ENCODE results near the gene NDUFS7.

Gene NDUFS7

DNA sequence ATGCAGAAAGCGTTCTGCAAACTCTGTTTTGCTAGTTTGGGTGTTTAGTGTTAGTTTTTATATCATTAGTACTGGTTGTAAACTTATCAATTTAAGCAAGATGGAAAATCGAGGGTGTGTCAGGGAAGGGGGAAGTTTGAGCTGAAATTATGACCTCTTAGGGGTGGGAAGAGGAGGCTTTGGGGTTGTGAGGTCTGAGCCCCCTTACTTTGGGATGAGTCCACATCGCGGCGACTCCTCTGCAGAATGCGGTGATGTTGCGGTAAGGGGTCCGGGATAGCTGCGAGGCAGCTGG, 743 bp upstream of the NDUFS7 start:
- no peak overlapping the region for H3K4me3 ChIP-seq (IDR thresholded peaks at IDR 0.05; ENCODE audit: insufficient read depth, low read depth, low read length)
- H2AFZ ChIP-seq (ENCODE audit: low read depth): no peak overlapping the region
- no peaks in the 10 kb centered on the region for H4K20me1 ChIP-seq (ENCODE audit: insufficient read depth)
- peaks cover 15% of the 10 kb centered on the region for H3K79me2 ChIP-seq (ENCODE audit: insufficient read depth, low read depth)
- H3K27ac ChIP-seq: no peak overlapping the region
- H3K9ac ChIP-seq: no peak overlapping the region
- TF ChIP-seq, protein P1, sequence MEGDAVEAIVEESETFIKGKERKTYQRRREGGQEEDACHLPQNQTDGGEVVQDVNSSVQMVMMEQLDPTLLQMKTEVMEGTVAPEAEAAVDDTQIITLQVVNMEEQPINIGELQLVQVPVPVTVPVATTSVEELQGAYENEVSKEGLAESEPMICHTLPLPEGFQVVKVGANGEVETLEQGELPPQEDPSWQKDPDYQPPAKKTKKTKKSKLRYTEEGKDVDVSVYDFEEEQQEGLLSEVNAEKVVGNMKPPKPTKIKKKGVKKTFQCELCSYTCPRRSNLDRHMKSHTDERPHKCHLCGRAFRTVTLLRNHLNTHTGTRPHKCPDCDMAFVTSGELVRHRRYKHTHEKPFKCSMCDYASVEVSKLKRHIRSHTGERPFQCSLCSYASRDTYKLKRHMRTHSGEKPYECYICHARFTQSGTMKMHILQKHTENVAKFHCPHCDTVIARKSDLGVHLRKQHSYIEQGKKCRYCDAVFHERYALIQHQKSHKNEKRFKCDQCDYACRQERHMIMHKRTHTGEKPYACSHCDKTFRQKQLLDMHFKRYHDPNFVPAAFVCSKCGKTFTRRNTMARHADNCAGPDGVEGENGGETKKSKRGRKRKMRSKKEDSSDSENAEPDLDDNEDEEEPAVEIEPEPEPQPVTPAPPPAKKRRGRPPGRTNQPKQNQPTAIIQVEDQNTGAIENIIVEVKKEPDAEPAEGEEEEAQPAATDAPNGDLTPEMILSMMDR (conservative IDR thresholded peaks at IDR 0.05; ENCODE audit: low read depth, low read length): no peak
- H3K36me3 ChIP-seq (ENCODE audit: insufficient read depth): no peaks in the 10 kb centered on the region
- no peaks in the 10 kb centered on the region; the same call in 1 of the 2 replicates for H3K27me3 ChIP-seq (ENCODE audit: insufficient read depth, low read depth)
- H3K4me1 ChIP-seq (ENCODE audit: low read depth, poor library complexity, severe bottlenecking): peaks cover 14% of the 10 kb centered on the region
- no peak overlapping the region for H3K4me2 ChIP-seq

DNA sequence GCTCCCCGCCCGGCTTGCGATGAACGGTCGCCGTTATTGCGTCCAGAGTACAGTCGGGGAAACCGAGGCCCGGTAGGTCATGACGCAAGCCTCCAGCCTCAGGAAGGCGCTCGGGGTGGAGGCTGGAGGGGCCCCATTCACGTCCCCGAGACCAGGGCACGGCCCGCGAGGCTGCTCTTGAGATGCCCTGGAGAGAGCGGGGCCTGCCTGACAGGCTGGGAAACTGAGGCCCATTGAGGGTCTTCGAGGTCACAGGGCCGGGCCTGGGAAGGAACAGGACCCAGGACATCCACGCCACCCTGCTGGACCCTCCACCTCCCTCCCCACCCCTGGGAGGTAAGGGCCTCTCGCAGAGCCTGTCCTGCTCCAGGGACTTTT, 367 bp downstream of the NDUFS7 start:
- H3K9ac ChIP-seq: peak overlapping the region; percentile 67
- peaks cover 15% of the 10 kb centered on the region for H3K79me2 ChIP-seq (ENCODE audit: insufficient read depth, low read depth)
- TF ChIP-seq, protein P1 (conservative IDR thresholded peaks at IDR 0.05; ENCODE audit: low read depth, low read length): no peak
- peak overlapping the region; percentile 96 for H3K4me2 ChIP-seq
- H3K27ac ChIP-seq: peak overlapping the region; percentile 65
- no peaks in the 10 kb centered on the region for H3K36me3 ChIP-seq (ENCODE audit: insufficient read depth)
- no peaks in the 10 kb centered on the region; the same call in 1 of the 2 replicates for H3K27me3 ChIP-seq (ENCODE audit: insufficient read depth, low read depth)
- H3K4me1 ChIP-seq (ENCODE audit: low read depth, poor library complexity, severe bottlenecking): peaks cover 14% of the 10 kb centered on the region
- H4K20me1 ChIP-seq (ENCODE audit: insufficient read depth): no peaks in the 10 kb centered on the region
- H2AFZ ChIP-seq (ENCODE audit: low read depth): peak overlapping the region; percentile 47; the same call in 1 of the 2 replicates
- H3K4me3 ChIP-seq (IDR thresholded peaks at IDR 0.05; ENCODE audit: insufficient read depth, low read depth, low read length): no peak overlapping the region

DNA sequence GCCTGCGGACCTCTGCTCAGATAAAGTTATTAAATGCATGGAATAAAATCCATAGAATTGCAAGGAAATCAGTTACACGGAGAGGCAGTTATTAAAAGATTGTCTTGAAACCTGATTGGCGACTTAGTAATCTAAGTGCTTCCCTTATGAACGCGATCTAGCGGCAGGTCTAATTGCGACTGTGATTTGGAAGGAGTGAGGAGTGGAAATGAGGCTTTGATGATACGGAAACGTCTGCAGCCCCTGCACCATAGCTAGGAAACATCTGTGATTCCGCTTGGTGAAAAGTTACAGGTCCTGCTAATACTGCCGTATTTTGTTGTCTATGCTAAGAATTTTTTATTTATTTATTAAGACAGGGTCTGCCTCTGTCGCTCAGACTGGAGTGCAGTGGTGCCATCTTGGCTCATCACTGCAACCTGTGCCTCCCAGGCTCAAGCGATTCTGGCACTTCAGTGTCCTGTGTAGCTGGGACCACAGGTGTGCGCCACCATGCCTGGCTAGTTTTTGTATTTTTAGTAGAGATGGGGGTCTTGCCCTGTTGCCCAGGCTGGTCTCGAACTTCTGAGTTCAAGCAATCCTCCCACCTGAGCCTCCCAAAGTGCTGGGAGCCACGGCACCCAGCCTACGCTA, 887 bp downstream of the NDUFS7 start:
- H3K4me3 ChIP-seq (IDR thresholded peaks at IDR 0.05; ENCODE audit: insufficient read depth, low read depth, low read length): no peak overlapping the region
- H3K4me1 ChIP-seq (ENCODE audit: low read depth, poor library complexity, severe bottlenecking): peaks cover 14% of the 10 kb centered on the region
- H3K4me2 ChIP-seq: peak overlapping the region; percentile 96
- no peaks in the 10 kb centered on the region for H3K36me3 ChIP-seq (ENCODE audit: insufficient read depth)
- H3K79me2 ChIP-seq (ENCODE audit: insufficient read depth, low read depth): peaks cover 15% of the 10 kb centered on the region
- no peak overlapping the region for H2AFZ ChIP-seq (ENCODE audit: low read depth)
- H3K27ac ChIP-seq: peak overlapping the region; percentile 65; the same call in 1 of the 2 replicates
- no peaks in the 10 kb centered on the region; the same call in 1 of the 2 replicates for H3K27me3 ChIP-seq (ENCODE audit: insufficient read depth, low read depth)
- H4K20me1 ChIP-seq (ENCODE audit: insufficient read depth): no peaks in the 10 kb centered on the region
- H3K9ac ChIP-seq: peak overlapping the region; percentile 67; the same call in 1 of the 2 replicates
- TF ChIP-seq, protein P1 (conservative IDR thresholded peaks at IDR 0.05; ENCODE audit: low read depth, low read length): no peak

DNA sequence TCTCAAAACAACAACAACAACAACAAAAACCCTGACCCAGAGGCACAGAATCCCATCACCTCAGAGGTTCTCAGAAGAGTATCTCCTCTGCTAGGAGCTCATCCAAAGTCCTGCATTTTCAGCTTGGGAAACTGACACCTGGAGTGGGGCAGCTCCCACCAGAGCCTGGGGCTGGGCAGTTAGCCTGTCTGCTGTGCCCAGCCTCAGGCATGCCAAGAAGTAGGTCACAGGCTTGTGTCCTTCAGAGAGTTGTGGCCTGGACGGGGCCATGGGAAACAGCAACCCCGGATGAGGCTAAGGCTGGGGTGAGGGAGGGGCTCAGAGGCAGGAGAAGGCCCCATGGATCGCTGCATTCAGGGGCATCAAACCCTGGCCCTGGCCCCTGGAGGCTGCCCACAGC, 2.1 kb downstream of the NDUFS7 start:
- H3K36me3 ChIP-seq (ENCODE audit: insufficient read depth): no peaks in the 10 kb centered on the region
- no peak overlapping the region for H3K4me2 ChIP-seq
- H3K79me2 ChIP-seq (ENCODE audit: insufficient read depth, low read depth): peaks cover 15% of the 10 kb centered on the region
- no peak overlapping the region for H3K4me3 ChIP-seq (IDR thresholded peaks at IDR 0.05; ENCODE audit: insufficient read depth, low read depth, low read length)
- H3K4me1 ChIP-seq (ENCODE audit: low read depth, poor library complexity, severe bottlenecking): peaks cover 14% of the 10 kb centered on the region
- H2AFZ ChIP-seq (ENCODE audit: low read depth): no peak overlapping the region
- H3K27me3 ChIP-seq (ENCODE audit: insufficient read depth, low read depth): no peaks in the 10 kb centered on the region
- H3K9ac ChIP-seq: no peak overlapping the region
- TF ChIP-seq, protein P1 (conservative IDR thresholded peaks at IDR 0.05; ENCODE audit: low read depth, low read length): no peak
- H3K27ac ChIP-seq: no peak overlapping the region
- no peaks in the 10 kb centered on the region for H4K20me1 ChIP-seq (ENCODE audit: insufficient read depth)
